ENCODE measurements around the gene COMT.
"Not testable (repeated sequence)": the region's sequence is repeated elsewhere in the genome, so short reads cannot be mapped to it uniquely, and the experiment has no call there.

COMT gene

DNA sequence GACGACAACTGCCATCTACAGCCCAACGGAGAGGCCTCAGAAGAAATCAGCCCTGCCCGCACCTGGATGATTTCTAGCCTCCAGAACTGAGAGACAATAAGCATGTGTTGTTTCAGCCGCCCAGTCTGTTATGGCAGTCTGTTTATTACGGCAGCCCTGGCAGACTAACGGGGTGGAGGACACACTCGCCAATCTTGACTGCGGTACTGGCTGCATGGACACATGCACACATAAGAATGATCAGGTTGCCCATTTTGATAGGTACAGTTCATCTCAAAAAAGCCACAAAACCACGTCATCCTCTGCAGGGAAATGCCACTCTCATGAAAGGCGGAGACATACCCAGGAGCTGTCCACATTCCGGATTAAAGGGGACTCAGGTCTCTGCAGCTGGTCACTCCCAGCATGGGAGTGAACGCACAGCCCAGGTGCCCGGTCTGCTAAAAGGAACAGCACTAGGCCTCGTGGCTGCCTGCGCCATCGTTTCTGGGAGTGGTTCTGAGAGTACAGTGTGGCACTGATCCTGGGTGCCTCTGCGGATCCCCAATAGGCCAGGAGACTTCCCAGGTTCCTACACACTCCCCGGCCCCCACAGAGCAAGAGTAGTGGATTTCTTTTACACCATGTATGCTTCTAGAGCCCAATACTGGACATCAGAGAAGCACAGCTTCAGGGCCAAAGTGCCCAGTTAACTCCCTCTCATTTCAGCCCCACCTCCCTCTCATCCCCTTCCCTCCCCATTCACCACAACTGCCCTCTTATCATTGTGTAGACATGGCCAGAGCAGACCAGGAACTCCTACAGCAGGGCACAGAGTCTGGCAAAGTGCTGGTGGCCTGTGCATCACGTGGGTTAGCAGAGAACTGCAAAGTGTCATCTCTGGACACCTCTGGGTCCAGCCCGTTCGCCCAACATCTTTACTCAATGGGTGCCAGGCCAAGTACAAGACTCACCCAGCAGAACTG, 11.7 kb upstream of the COMT start:
- no peak for DNase-seq (ENCODE audit: low read depth)

- no peak for DNase-seq (ENCODE audit: low read depth)
Observed at GRCh38 chr22:19930551-19931486, 10.8 kb upstream of the COMT start.

DNA sequence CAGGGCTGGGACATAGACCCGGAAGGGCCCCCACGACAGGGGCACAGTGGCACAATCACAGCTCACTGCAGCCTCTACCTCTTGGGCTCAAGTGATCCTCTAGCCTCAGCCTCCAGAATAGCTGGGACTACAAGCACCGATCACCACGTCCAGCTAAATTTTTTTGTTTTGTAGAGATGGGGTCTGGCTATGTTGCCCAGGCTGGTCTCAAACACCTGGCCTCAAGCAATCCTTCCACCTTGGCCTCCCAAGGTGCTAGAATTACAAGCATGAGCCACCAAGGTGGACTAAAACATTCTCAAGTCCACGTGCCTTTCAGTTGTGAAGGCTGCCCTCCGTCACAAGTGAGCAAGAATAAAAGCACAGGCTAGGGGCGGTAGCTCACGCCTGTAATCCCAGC, 10.1 kb upstream of the COMT start:
- no peak for DNase-seq (ENCODE audit: low read depth)

GRCh38 chr22:19932367-19933206, 9.0 kb upstream of the COMT start:
- no peak for DNase-seq (ENCODE audit: low read depth)

GRCh38 chr22:19933341-19934241, 8.0 kb upstream of the COMT start:
- no peak for DNase-seq (ENCODE audit: low read depth)

GRCh38 chr22:19935123-19935718, 6.4 kb upstream of the COMT start:
- not testable (repeated sequence) for DNase-seq (ENCODE audit: low read depth)

- DNase-seq (ENCODE audit: low read depth): no peak
Observed at GRCh38 chr22:19936513-19936912, 5.1 kb upstream of the COMT start.

- no peak for DNase-seq (ENCODE audit: low read depth)
Observed at GRCh38 chr22:19937616-19938473, 3.7 kb upstream of the COMT start.

DNA sequence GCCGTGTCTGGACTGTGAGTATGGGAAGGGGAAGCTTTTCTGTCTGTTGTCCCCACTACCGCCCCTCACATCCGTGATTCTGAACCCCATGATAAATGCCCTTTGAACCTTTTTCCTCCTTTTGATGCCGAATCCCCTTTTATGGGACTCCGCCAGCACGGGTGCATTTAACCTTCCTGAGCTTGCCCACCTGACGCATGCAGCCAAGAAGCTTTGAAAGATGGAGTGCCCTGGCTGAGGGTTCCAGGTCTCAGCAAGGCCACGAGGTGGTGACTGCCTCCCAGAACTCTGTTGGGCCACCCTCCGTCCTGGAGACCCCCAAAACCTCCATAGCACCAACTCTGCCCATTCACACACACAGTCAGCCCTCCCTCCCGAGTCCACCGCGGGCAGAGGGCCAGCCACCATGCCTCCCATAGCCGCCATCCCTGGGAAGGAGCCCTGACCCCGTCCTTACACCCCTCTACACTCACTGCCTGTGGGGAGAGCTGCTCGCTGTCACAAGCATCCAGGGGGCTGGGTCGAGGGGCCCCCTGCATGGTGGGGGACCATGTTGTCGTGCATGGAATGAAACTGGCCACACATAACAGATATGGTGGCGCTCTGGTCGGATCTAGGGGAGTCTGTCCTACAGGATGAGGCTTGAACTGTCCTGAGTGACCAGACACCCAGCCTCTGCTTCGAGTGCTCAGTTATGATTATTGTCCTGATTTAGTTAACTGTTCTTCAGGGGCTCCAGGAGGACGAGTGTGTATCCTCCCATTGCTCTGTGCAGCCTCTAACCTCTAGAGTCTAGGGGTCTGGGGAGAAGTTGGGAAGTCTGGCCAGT, 822 bp upstream of the COMT start:
- DNase-seq (ENCODE audit: low read depth): no peak

DNA sequence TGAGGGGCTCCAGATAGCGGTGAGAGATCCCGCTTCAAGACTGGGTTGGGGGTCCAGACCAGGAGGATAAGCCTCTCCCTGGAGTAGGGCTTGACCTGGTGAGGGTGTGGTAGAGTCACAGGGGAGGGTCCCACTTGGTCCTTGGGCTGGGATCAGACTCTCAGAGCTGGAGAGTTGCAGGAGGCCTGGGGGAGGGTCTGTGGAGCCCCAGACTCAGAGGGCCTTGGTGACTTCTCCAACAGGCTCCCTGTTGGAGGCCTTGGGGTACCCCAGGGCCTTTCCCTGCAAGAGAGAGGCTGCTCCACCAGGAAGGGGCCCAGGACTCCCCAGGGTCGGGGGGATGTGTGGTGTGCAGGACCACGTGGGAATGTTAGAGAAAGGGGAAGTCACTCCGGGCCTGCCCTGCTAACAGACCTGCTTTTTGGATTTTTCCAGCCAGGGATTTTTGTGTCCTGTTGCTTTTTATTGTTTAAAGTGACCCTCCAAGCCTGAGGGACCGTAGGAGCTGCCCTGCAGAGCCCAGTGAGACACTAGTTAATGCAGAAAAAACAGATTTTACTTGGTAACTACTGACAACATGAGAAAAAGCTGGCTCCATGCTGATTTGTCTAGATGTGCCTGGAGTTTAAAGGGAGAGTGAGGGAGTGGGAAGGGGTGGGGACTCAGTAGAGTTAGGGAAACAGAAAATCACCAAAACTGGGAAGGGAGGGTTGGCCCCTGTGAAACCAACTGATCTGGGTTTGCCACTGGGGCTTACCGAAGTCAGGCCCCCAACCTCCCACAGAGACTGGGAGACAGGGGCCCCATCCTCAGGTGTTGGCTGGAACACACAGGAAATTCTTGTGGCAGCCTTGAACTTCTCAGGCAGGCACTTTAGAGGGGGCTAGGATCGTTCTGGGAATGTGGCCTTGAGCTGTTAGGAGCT, 847 bp downstream of the COMT start:
- DNase-seq (ENCODE audit: low read depth): no peak

DNA sequence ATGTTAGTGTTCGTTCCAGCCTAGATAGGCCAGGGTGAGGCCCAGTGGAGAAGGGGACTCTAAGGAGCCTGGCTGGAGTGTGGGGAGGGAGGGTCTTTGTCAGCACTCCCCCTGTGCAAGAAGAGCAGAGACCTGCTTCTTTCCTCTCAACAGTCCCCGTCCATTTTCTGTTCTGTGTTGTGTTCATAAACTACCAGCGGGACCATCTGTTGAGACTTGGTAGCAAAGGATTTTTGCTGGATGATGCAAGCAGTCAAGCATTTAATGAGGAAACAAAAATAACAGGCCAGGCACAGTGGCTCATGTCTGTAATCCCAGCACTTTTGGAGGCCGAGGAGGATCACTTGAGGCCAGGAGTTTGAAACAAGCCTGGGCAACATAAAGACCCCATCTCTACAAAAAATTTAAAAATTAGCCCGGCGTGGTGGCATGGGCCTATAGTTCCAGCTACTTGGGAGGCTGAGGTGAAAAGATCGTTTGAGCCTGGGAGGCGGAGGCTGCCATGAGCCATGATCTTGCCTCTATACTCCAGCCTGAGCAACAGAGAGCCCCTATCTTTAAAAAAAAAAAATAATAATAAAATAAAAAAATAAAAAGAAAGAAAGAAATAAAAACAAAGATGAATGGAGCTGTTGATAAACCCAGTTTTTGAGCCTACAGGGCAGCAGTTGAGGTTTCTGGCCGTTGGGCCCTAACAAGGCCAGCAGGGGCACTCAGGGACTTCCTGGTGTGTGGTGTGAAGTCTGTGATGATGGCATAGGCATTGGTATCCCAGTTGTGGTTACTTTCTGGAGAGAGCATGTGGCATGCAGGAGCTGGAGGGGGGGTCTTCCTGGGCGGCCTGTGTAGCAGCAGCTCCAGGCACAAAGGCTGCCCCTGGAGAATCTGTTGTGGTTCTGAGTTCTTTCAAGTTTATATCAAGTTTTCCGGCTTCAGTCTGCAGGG, 1.8 kb downstream of the COMT start:
- DNase-seq (ENCODE audit: low read depth): peak; percentile 66

GRCh38 chr22:19948057-19948760, 6.6 kb downstream of the COMT start:
- no peak for DNase-seq (ENCODE audit: low read depth)

DNA sequence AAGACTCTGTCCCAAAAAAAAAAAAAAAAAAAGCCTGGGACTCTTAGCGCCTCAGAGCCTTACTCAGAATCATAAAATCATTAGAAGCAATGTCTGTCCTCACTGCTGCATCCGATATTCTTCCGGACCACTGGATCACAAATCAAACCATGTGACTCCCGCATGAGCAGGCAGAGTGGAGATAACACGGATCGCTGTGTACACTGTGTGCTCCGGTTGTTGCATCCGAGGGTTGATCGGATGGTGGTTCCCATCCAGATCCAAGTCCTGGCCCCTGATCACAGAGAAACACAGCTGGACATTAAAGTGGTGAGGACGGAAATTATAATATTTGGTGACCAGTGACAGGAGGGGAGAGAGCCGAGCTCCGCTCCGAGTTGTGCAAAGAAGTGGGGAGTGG, 9.8 kb downstream of the COMT start:
- DNase-seq (ENCODE audit: low read depth): no peak

DNA sequence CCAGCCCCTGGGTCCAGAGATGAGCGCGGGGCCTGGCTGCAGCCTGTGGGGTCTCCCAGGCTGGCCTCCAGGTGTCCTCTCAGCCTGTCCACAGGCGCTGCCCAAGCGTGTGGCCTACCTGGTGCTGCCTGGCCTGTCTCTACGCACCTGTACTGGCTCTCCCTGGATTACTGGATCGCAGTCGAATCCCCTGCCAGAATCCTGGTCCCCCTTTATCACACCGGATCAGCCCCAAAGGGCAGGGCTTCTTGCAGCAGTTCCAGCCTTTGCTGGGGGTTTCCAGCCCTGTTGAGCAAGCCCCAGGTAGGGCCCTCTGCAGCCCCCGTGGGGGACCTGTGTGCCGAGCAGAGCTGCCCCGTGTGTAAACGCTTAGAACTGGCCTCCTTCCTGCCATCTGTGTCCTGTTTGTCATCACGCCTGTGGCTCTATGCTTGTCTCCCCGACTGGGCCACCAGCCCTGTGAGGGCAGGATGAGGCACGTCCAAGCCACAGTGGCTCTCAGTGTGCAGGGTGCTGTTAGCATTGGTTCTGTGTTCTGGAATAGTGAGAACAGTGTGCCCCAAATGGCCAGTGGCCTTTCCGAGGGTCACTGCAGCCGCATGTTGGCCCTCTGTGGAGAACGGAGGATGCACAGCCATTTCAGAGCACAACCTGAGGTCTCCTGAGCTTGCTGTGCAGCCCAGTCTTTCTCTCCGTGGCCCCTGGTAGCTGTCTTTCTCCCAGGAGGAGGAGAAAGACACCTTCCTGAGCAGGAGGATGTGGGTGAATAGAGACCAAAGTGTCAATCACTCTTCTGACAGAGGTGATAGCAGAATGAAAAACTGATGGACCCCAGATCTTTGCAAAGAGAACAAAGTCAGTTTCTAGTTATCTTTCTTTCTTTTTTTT, 13.9 kb downstream of the COMT start:
- DNase-seq (ENCODE audit: low read depth): no peak

DNA sequence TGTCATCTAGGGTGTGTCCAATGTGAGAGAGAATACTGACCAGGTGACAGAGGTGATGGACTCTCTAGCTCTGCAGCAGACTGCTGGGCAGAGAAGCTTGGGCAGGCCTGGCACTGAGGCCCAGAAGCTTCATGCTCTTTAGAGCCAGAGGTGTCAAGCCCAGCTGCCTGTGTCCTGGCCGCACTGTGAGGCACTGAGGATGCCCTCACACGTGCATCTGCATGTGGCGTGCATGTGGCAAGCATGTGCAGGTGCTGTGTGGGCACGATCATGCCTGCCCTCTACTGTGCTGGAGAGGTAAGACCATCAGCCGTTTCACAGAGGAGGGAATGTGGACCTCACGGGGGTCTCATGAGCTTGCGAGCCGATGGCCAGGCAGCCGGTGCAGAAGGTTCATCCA, 15.9 kb downstream of the COMT start:
- no peak for DNase-seq (ENCODE audit: low read depth)
